Peyer's patch (tissue), 4 donors: ENCODE results near the gene BLOC1S5. TPM values are rescaled to one million over a fixed set of nuclear protein-coding genes. Genes with fewer than 3 reads are reported as not detected.

Source experiments
- DNase-seq, 3 donors: peaks; one replicate each; pipeline ENCODE4 v3.0.0-alpha.2; 2017 to 2019
- H3K27ac ChIP-seq, 4 donors: fragments of 200-600 bp; sonication (generic); one replicate each; pipeline ENCODE4 v1.5.1; 2016 to 2019
- H3K27me3 ChIP-seq, 2 donors: fragments of 200-600 bp; sonication (generic); one replicate each; pipeline ENCODE4 v1.5.1; 2019
- H3K36me3 ChIP-seq, 3 donors: fragments of 200-600 bp; sonication (generic); one replicate each; pipeline ENCODE4 v1.5.1; 2016 to 2019
- H3K4me1 ChIP-seq, 4 donors: fragments of 200-600 bp; sonication (generic); one replicate each; pipeline ENCODE4 v1.5.1; 2016 to 2019
- H3K4me3 ChIP-seq, 4 donors: fragments of 200-600 bp; sonication (generic); 1 replicate in 3 of 4; 2 replicates in 1 of 4; pipeline ENCODE4 v1.5.1; 2016 to 2019; ENCODE audit warnings: mild to moderate bottlenecking in 1 of 4
- H3K9me3 ChIP-seq, 4 donors: fragments of 200-600 bp; sonication (generic); one replicate each; pipeline ENCODE4 v1.5.1; 2016 to 2019; ENCODE audit warnings: mild to moderate bottlenecking in 1 of 4
- CTCF ChIP-seq, 6 experiments: fragments of 450-650 bp in 4 of 6; fragments of 200-600 bp in 2 of 6; sonication (generic) in 1 of 6; IDR thresholded peaks; one replicate each; pipeline ENCODE4 v1.5.1; 2017 to 2019; ENCODE audit warnings: antibody characterized with exemption in 6 of 6, mild to moderate bottlenecking in 3 of 6, moderate library complexity in 1 of 6
- POLR2A ChIP-seq, 2 donors: fragments of 450-650 bp; IDR thresholded peaks; one replicate each; pipeline ENCODE4 v1.5.1; 2017; ENCODE audit warnings: antibody characterized with exemption in 2 of 2, mild to moderate bottlenecking in 2 of 2, moderate library complexity in 2 of 2
- total RNA-seq, 4 donors: library from RNA; depleted of rRNA; stranded (reverse); fragments of >200 nt; gene quantifications; one replicate each; pipeline ENCODE4 v1.1.0, GENCODE V29; 2016

Gene BLOC1S5
- total RNA-seq, 4 donors from 2014 or later, result 4.6 to 11.6 (median 8.7) TPM

- no peaks in the 10 kb centered on the region for H3K27me3 ChIP-seq
- TF ChIP-seq CTCF (IDR thresholded peaks at IDR 0.05) (no peak), POLR2A (IDR thresholded peaks at IDR 0.05) (no peak)
- H3K4me1 ChIP-seq, result no peaks in the 10 kb centered on the region
- no peak for DNase-seq
- H3K36me3 ChIP-seq, result peaks cover 0 to 7% (median 0%) of the 10 kb centered on the region in 3 donors
- H3K9me3 ChIP-seq, result no peaks in the 10 kb centered on the region
- H3K27ac ChIP-seq, result no peak overlapping the region
- no peak overlapping the region for H3K4me3 ChIP-seq
Observed at GRCh38 chr6:8017705-8018104, 46.5 kb downstream of the BLOC1S5 start.

GRCh38 chr6:8017276-8017701 is 46.9 kb downstream of the BLOC1S5 start:
- no peak overlapping the region for H3K4me3 ChIP-seq
- peaks cover 0 to 7% (median 0%) of the 10 kb centered on the region in 3 donors for H3K36me3 ChIP-seq
- no peak for DNase-seq
- no peak for TF ChIP-seq CTCF (IDR thresholded peaks at IDR 0.05)
- no peak for TF ChIP-seq POLR2A (IDR thresholded peaks at IDR 0.05)
- H3K9me3 ChIP-seq, result no peaks in the 10 kb centered on the region
- no peaks in the 10 kb centered on the region for H3K27me3 ChIP-seq
- no peaks in the 10 kb centered on the region for H3K4me1 ChIP-seq
- H3K27ac ChIP-seq, result no peak overlapping the region

- DNase-seq, result no peak
- no peaks in the 10 kb centered on the region for H3K4me1 ChIP-seq
- no peak overlapping the region for H3K27ac ChIP-seq
Observed at GRCh38 chr6:8014947-8015346, 49.2 kb downstream of the BLOC1S5 start.

GRCh38 chr6:8013763-8014162 is 50.4 kb downstream of the BLOC1S5 start:
- Histone ChIP-seq H3K27ac (no peak overlapping the region), H3K36me3 (peaks cover 0 to 7% (median 0%) of the 10 kb centered on the region in 3 donors), H3K9me3 (no peaks in the 10 kb centered on the region), H3K4me3 (no peak overlapping the region), H3K27me3 (no peaks in the 10 kb centered on the region), H3K4me1 (no peaks in the 10 kb centered on the region)
- TF ChIP-seq POLR2A (IDR thresholded peaks at IDR 0.05) (no peak), CTCF (IDR thresholded peaks at IDR 0.05) (no peak)
- DNase-seq, result no peak

More at GRCh38 chr6:8014947-8015346, 49.2 kb downstream of the BLOC1S5 start:
- Histone ChIP-seq H3K9me3 (no peaks in the 10 kb centered on the region), H3K36me3 (peaks cover 0 to 7% (median 0%) of the 10 kb centered on the region in 3 donors), H3K27me3 (no peaks in the 10 kb centered on the region), H3K4me3 (no peak overlapping the region)
- TF ChIP-seq POLR2A (IDR thresholded peaks at IDR 0.05) (no peak), CTCF (IDR thresholded peaks at IDR 0.05) (no peak)

GRCh38 chr6:8006208-8006607 is 58.0 kb downstream of the BLOC1S5 start:
- H3K36me3 ChIP-seq, result no peaks in the 10 kb centered on the region
- H3K27me3 ChIP-seq, result no peaks in the 10 kb centered on the region
- no peaks in the 10 kb centered on the region for H3K4me1 ChIP-seq
- TF ChIP-seq CTCF (IDR thresholded peaks at IDR 0.05), result peak in 5 of 6 experiments; percentile 28 to 55 (median 51)
- TF ChIP-seq POLR2A (IDR thresholded peaks at IDR 0.05), result no peak
- H3K9me3 ChIP-seq, result no peaks in the 10 kb centered on the region
- H3K27ac ChIP-seq, result no peak overlapping the region
- DNase-seq, result no peak
- H3K4me3 ChIP-seq, result no peak overlapping the region

- Histone ChIP-seq H3K27ac (no peak overlapping the region), H3K36me3 (no peaks in the 10 kb centered on the region), H3K27me3 (no peaks in the 10 kb centered on the region), H3K4me3 (no peak overlapping the region), H3K4me1 (no peaks in the 10 kb centered on the region), H3K9me3 (no peaks in the 10 kb centered on the region)
- TF ChIP-seq CTCF (IDR thresholded peaks at IDR 0.05) (no peak), POLR2A (IDR thresholded peaks at IDR 0.05) (no peak)
- DNase-seq, result no peak
Observed at GRCh38 chr6:8005136-8005535, 59.1 kb downstream of the BLOC1S5 start.
